IgD-negative memory B cell (primary cell): Measurements from ENCODE around the gene WWTR1. TPM values are rescaled to one million over a fixed set of nuclear protein-coding genes. Genes with fewer than 3 reads are reported as not detected.

Experiments used
- H3K27ac Mint-ChIP-seq, 3 donors: one replicate each; pipeline ENCODE4 v1.8.0; 2020 to 2022; ENCODE audit warnings: mild to moderate bottlenecking in 3 of 3, mixed read lengths in 3 of 3, moderate library complexity in 1 of 3
- H3K27me3 Mint-ChIP-seq: one replicate; pipeline ENCODE4 v1.8.0; 2021; ENCODE audit warnings: mixed read lengths
- H3K36me3 Mint-ChIP-seq: one replicate; pipeline ENCODE4 v1.8.0; 2020; ENCODE audit warnings: mild to moderate bottlenecking, mixed read lengths
- H3K4me1 Mint-ChIP-seq, 3 donors: one replicate each; pipeline ENCODE4 v1.8.0; 2020 to 2022; ENCODE audit warnings: mixed read lengths in 3 of 3, mild to moderate bottlenecking in 1 of 3
- H3K4me3 Mint-ChIP-seq, 4 donors: one replicate each; pipeline ENCODE4 v1.8.0; 2020 to 2022; ENCODE audit warnings: mild to moderate bottlenecking in 4 of 4, mixed read lengths in 4 of 4, moderate library complexity in 3 of 4
- H3K9me3 Mint-ChIP-seq, 3 donors: one replicate each; pipeline ENCODE4 v1.8.0; 2020 to 2021; ENCODE audit warnings: mixed read lengths in 3 of 3, mild to moderate bottlenecking in 1 of 3
- polyA plus RNA-seq: library from polyadenylated mRNA; unstranded; fragments of 300-500 nt; fragmentation: Illumina TruSeq; gene quantifications from one replicate; pipeline ENCODE4 v1.2.3, GENCODE V29; 2021

WWTR1 gene
- polyA plus RNA-seq, 1 donor from 2014 or later: 1.2 TPM

DNA sequence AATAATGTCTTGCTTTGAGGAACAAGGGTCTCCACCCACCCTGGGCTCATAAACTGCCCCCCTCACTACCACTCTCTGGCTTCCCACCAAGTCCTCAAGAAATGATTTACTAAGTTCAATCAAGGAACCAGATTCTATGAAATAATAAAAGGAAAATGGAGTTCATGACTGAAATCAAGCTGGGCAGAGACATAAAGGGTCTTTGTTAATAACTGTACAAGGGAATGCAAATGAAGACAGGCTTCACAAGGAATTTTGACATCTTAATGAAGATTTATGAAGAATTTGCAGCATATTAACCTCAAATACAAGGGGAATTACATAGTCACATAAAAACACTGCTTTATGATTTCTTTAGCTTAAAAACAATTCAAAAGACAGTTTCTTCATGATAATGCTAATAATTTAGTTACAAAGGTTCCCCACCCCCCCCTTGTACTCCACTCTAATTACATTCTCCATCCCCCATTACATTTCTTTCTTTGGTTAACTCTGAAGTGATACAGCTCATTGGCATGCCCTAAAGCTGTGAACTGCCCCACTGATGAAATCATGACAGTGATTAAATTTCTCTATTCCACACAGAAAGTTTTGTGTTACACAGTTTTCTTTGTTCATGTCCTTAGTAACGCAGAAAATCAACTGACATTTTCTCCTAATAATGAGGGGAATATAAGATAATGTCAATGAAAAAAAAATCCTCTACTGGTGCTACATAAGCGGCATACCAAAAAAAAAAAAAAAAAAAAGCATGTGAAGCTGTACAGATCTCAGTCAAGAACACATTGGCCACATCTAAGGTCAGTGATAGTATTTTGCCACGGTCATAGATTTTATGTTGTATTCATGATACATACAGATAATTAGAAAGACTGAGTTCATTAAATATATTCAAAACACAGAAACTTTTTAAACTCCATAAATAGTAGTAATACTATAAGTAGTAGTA lies 54.4 kb downstream of the WWTR1 start:
- Mint-ChIP-seq H3K36me3 (peaks cover 2% of the 10 kb centered on the region), H3K9me3 (no peaks in the 10 kb centered on the region), H3K4me3 (peak overlapping the region in 1 of 4 donors; percentile 28), H3K27ac (peak overlapping the region in 1 of 3 donors; percentile 87), H3K4me1 (peaks cover 14 to 21% (median 18%) of the 10 kb centered on the region in 3 donors), H3K27me3 (peaks cover 2% of the 10 kb centered on the region)

DNA sequence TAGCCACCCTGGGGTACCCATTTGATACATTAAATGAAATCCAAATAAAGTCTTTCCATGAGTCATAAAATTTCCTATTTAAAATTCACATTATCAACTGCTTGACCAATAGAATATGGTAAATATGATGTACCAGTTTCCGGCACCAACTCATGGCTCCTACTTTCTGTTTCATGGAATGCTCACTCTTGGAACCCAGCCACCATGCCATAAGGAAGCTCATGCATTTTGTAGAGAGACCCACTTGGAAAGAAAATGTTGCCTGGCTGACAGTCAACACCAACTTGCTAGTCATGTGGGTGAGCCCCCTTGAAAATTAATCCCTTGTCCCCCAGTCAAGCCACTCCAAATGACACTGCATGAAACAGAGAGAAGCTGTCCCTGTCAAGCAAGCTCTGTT lies 57.2 kb downstream of the WWTR1 start:
- H3K27ac Mint-ChIP-seq: no peak overlapping the region
- peaks cover 14 to 21% (median 18%) of the 10 kb centered on the region in 3 donors for H3K4me1 Mint-ChIP-seq
- no peaks in the 10 kb centered on the region for H3K27me3 Mint-ChIP-seq
- H3K4me3 Mint-ChIP-seq: no peak overlapping the region
- no peaks in the 10 kb centered on the region for H3K9me3 Mint-ChIP-seq
- H3K36me3 Mint-ChIP-seq: peaks cover 2% of the 10 kb centered on the region

DNA sequence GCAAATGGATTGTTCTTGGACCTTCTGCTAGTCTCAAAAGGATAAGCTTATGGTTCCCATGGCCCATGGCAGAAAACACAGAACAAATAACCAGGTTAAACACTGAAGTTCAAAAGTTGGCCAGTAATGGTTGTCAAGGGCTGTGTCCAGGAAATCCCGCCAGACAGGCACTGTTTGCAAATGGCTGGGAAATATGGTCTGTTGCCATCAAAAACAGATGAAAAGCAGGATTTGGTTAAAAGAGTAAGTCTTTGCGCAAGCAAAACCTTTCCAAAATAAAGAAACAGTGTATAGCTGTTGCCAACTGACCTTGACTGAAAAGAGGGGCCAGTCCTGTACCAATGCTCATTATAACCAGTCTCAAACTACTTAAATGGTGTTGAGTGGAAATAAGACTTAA lies 58.6 kb downstream of the WWTR1 start:
- Mint-ChIP-seq H3K4me3 (no peak overlapping the region), H3K27ac (no peak overlapping the region), H3K9me3 (no peaks in the 10 kb centered on the region)

DNA sequence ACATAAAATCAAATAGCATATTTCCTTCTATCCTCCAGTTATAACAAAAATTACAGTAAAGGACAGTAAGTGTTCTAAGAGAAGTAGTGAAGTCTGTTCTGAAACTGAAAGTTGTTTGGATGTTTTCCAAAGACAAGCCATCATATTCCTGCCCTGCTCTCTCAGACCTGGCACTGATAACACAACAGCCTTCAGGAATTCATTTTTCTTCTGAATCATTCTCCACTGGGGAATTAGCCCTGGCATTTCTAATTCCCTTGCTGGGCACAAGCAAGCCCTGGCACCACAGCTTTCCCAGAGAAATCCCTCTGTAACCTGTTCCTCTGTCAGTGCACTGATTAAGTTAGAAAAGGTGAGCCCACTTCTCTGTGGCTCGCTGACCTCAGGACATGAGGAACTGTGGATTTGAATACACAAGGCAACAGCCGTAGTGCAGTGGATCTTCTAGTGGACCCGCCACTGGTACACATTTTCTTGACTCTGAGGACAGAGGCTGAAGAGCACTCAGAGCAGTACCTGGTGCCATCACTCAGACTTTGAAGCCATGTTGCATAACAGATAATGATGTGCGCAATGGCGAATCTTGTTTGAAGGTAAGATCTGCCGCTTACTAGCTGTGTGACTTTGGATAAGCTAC lies 61.6 kb downstream of the WWTR1 start:
- Mint-ChIP-seq H3K36me3 (no peaks in the 10 kb centered on the region), H3K27me3 (no peaks in the 10 kb centered on the region), H3K9me3 (no peaks in the 10 kb centered on the region), H3K4me1 (peaks cover 0 to 5% (median 0%) of the 10 kb centered on the region in 3 donors), H3K4me3 (no peak overlapping the region), H3K27ac (no peak overlapping the region)

More for the DNA sequence above, 58.6 kb downstream of the WWTR1 start:
- H3K4me1 Mint-ChIP-seq: peaks cover 13 to 21% (median 18%) of the 10 kb centered on the region in 3 donors
- H3K27me3 Mint-ChIP-seq: no peaks in the 10 kb centered on the region
- H3K36me3 Mint-ChIP-seq: no peaks in the 10 kb centered on the region

DNA sequence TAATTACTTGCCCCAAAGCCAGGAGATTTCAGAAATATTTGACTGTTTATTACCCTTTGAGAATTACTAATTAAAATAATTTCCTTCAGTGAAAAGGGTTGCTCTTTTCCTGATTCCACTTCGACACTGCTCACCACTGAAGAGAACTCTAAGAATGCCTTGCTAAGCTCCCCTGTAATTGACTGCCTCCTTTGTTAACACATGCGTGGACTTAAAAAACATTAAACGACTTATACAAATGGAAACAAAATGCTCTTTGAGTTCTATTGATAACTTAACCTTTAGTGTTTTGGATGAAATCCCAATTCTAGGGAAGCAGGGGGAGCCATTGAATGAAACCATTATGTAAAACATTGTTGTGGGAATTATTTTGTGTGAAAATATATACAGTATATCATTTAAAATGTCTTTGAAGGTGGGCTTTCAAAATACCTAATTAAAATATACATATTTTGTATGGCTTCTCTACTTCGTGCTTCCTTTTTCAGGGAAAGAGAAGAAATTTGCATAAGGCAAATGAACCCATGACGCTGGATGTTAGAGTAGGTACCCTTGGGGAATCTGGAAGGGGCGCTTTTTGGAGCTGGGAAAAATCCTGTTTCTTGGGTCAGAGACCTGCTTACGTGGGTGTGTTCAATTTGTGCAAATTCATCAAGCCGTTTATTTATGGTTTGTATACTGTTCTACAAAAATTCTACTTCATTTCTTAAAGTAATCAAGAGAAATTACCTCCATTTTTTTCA lies 64.2 kb downstream of the WWTR1 start:
- Mint-ChIP-seq H3K4me1 (no peaks in the 10 kb centered on the region), H3K36me3 (no peaks in the 10 kb centered on the region), H3K27ac (no peak overlapping the region), H3K4me3 (no peak overlapping the region), H3K27me3 (peaks cover 2% of the 10 kb centered on the region), H3K9me3 (no peaks in the 10 kb centered on the region)

DNA sequence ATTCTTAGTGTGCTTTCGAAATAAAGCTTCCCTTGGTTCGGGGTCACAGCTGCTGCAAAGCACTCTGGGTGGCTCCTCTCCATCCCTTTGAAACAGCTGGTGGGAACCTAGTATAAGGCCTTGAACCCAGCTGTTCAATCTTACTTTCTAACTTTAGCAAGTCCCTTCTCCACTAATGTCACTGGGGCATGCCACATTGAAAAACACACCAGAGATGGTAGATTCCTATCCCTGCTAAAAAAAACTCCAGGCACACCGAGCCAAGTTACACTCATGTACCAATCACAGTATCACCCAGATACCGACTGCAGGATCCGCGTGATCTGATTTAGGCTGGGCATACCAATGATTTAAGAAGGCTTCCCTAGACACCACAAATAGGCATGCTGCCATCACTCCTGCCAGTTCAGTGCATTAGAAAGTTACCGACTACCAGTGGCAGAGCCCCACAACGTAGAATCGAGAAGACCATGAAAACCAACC lies 65.0 kb downstream of the WWTR1 start:
- Mint-ChIP-seq H3K36me3 (no peaks in the 10 kb centered on the region), H3K4me1 (no peaks in the 10 kb centered on the region), H3K27ac (no peak overlapping the region), H3K4me3 (no peak overlapping the region), H3K9me3 (no peaks in the 10 kb centered on the region), H3K27me3 (peaks cover 2% of the 10 kb centered on the region)

DNA sequence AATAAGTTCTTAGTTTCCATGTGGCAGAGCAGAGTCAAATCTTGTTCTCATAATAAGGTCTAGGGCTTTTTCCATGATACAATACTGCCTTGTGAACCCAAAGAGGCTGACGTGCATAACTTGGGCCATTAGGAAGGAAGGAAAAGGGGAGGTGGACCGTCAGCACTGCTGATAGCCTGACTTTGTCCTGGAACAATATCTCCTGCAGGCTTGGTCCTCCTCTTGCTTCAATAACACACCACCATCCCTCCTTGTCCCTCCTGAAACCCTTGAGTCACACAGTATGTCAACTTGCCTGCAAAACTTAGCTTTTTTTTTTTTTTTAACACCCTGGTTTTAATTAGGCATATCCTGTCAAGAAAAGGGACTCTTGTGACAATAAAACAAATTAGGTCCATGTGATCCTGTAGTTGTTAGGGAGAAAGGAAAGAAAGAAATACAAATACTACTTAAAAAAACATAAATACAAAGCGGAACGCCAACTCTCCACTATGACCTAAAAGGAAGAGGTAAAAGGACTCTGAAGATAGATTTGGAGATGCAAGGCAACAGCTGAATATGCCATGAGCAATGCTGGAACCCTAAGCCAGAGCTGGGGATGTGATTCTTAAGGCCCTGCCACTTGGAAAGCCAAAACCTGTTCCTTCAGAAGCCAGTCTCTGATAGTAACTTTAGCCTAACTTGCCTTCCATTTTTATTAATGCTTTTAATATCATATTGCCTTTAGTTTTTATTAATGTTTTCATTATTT lies 67.0 kb downstream of the WWTR1 start:
- H3K27ac Mint-ChIP-seq: no peak overlapping the region
- no peak overlapping the region for H3K4me3 Mint-ChIP-seq
- H3K36me3 Mint-ChIP-seq: no peaks in the 10 kb centered on the region
- H3K27me3 Mint-ChIP-seq: peaks cover 4% of the 10 kb centered on the region
- H3K4me1 Mint-ChIP-seq: no peaks in the 10 kb centered on the region
- H3K9me3 Mint-ChIP-seq: no peaks in the 10 kb centered on the region

DNA sequence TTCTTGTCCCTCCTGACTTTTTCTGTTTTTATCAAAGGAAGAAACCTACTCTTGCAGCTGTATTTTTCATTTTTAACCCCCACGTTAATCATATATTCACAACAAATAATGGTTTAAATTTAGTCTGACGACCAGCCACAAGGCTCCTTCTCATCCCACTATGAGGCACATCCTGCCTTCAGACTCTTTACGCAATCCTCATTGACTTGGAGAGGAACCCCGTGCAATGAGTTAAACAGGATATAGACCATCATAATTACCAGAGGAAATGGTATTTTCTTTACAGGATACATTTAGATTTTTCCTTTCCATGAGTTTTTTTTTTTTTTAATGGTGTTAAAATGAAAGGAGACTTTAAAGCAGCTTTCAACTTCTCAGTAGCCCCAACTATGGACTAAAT lies 68.5 kb downstream of the WWTR1 start:
- no peaks in the 10 kb centered on the region for H3K9me3 Mint-ChIP-seq
- no peak overlapping the region for H3K27ac Mint-ChIP-seq
- peaks cover 4 to 8% (median 7%) of the 10 kb centered on the region in 3 donors for H3K4me1 Mint-ChIP-seq
- no peak overlapping the region for H3K4me3 Mint-ChIP-seq
- no peaks in the 10 kb centered on the region for H3K36me3 Mint-ChIP-seq
- H3K27me3 Mint-ChIP-seq: peaks cover 5% of the 10 kb centered on the region

DNA sequence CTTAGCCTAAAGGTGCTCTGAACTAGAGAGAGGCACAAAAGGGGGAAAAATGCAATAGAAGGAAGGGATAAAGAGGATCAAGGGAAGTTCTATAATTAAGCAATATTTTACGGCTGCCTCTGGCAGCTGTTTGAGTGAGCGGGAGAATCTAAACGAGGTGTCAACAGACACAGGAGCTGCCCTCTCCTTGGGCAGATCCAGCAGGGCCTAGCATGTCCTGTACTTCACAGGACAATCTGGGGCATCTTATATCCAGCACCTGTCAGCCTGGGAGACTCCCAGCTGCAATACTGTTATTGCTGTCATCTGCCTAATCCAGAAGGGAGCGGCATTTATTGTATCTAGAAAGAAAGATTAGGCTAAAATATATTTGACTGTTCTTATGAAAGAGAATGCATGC lies 68.9 kb downstream of the WWTR1 start:
- Mint-ChIP-seq H3K4me1 (peaks cover 4 to 8% (median 7%) of the 10 kb centered on the region in 3 donors), H3K36me3 (no peaks in the 10 kb centered on the region), H3K4me3 (no peak overlapping the region), H3K27me3 (peaks cover 5% of the 10 kb centered on the region), H3K9me3 (no peaks in the 10 kb centered on the region), H3K27ac (no peak overlapping the region)

DNA sequence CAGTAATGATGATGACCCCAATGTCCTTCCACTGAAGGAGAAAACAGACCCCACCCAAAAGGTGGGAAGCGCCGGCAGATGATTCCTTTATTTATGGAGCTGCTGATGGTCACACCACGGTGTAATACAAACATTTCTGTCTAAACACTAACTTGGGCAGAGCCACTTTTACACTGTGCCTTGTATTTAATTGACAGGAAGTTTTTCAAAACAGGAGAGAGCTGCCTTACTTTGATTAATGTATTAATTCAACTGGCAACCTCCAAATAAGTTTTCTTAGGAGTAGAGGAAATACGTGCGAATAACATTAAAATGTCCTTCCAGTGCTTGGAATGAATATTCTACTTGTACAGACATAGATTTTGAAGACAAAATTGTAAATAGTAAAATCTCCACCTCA lies 70.4 kb downstream of the WWTR1 start:
- Mint-ChIP-seq H3K4me3 (no peak overlapping the region), H3K4me1 (peaks cover 4 to 8% (median 7%) of the 10 kb centered on the region in 3 donors), H3K36me3 (no peaks in the 10 kb centered on the region), H3K9me3 (no peaks in the 10 kb centered on the region), H3K27me3 (peaks cover 5% of the 10 kb centered on the region), H3K27ac (no peak overlapping the region)

DNA sequence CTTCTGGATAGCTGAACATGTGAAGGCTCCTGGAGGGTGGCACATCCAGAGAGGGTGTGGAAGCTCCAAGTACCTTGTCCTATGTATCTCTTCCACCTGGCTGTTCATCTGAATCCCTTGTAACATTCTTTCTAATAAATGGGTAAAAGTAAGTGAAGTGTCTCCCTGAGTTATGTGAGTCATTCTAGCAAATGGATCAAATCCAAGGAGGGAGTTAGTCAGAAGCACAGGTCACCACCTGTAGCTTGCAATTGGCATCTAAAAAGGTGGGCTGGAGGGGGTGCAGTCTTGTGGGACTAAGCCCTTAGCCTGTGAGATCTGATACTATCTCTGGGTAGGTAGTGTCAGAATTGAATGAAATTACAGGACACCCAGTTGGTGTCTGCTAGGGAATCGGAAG lies 71.0 kb downstream of the WWTR1 start:
- Mint-ChIP-seq H3K4me1 (peaks cover 4 to 8% (median 7%) of the 10 kb centered on the region in 3 donors), H3K9me3 (no peaks in the 10 kb centered on the region), H3K4me3 (no peak overlapping the region), H3K27ac (no peak overlapping the region), H3K27me3 (peaks cover 5% of the 10 kb centered on the region), H3K36me3 (no peaks in the 10 kb centered on the region)

DNA sequence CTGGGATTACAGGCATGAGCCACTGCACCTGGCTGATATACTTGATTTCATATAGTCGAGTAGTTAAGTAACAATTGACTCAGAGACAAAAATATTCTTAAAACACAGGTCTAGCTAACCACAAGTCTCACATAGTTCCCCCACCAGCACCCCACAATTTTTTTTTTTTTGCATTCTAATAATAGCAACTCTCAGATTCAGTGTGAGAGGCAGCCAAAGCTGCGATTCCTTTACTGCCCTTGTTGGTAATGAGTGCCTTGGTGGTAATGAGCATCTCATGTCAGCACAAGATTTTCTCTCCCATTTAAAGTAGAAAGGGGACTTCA lies 72.5 kb downstream of the WWTR1 start:
- Mint-ChIP-seq H3K27ac (peak overlapping the region in 1 of 3 donors; percentile 9), H3K4me1 (peaks cover 8 to 15% (median 9%) of the 10 kb centered on the region in 3 donors), H3K9me3 (no peaks in the 10 kb centered on the region), H3K27me3 (peaks cover 3% of the 10 kb centered on the region), H3K36me3 (no peaks in the 10 kb centered on the region), H3K4me3 (peak overlapping the region in 1 of 4 donors; percentile 67)

DNA sequence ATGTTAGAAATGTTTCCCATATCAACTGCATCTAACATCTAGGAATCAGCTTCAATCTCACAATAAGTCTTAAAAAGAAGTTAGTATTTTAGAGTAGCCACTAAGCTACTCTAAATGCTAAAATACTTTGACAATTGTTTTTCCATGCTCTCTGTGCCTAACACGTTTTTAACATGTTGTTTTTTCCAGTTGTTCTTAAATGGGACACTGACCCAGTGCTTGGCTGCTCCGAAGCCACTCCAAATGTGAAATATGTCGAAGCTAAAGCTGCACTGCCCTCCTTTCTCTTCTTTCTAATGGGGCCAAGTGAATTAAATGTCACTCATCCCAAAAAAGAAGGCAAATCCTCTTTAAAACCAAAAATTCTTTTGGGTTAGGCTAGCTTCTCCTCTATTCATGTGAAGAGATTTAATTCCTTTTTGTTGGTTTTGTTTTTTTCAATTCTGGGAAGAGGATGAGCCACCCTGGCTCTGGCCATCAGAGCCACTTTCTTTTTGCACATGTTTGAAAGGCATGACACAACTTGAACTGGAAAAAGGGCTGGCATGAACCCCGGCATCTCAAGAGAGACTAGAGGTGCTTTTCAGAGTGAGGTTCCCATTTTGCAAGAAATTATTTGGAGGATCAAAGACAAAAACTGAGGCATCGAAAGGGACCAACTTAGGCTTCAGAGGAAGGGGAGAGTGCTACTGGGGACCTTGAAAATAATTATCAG lies 73.7 kb downstream of the WWTR1 start:
- no peaks in the 10 kb centered on the region for H3K9me3 Mint-ChIP-seq
- peaks cover 10 to 17% (median 17%) of the 10 kb centered on the region in 3 donors for H3K4me1 Mint-ChIP-seq
- peak overlapping the region in 1 of 3 donors; percentile 12 for H3K27ac Mint-ChIP-seq
- H3K36me3 Mint-ChIP-seq: no peaks in the 10 kb centered on the region
- H3K4me3 Mint-ChIP-seq: no peak overlapping the region
- H3K27me3 Mint-ChIP-seq: peaks cover 3% of the 10 kb centered on the region

DNA sequence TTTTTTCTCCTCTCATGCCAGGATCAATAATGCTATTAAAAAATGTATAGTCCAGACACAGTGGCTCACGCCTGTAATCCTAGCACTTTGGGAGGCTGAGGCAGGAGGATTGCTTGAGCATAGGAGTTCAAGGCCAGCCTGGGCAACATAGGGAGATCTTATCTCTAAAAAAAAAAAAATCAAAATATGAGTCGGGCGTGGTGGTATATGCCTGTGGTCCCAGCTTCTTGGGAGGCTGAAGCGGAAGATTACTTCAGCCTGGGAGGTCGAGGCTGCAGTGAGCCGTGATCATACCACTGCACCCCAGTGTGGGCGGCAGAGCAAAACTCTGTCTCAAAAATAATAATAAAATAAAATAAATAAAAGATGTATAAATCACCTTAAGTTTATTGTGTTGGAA lies 75.4 kb downstream of the WWTR1 start:
- Mint-ChIP-seq H3K36me3 (no peaks in the 10 kb centered on the region), H3K27ac (no peak overlapping the region), H3K4me1 (peaks cover 10 to 17% (median 17%) of the 10 kb centered on the region in 3 donors), H3K9me3 (no peaks in the 10 kb centered on the region), H3K4me3 (no peak overlapping the region), H3K27me3 (peaks cover 4% of the 10 kb centered on the region)
